Neural progenitor cell (in vitro differentiated cells): ENCODE data around the gene TUBAL3. TPM values are rescaled to one million over a fixed set of nuclear protein-coding genes. Genes with fewer than 3 reads are reported as not detected.

ENCODE experiments used
- DNase-seq: peaks from one replicate; pipeline ENCODE4 v3.0.0-alpha.2; 2016; ENCODE audit warnings: low spot score
- H2AFZ ChIP-seq: fragments of 200-600 bp; sonication (generic); replicated peaks from 2 replicates; pipeline ENCODE4 v1.6.1; 2016; ENCODE audit warnings: antibody characterized with exemption
- H3F3A ChIP-seq: fragments of 200-600 bp; sonication (generic); 2 replicates; pipeline ENCODE4 v1.6.1; 2016; ENCODE audit warnings: antibody characterized with exemption, low read depth
- H3K27ac ChIP-seq: fragments of 200-600 bp; sonication (generic); 2 replicates; pipeline ENCODE4 v1.5.1; 2016; ENCODE audit warnings: mild to moderate bottlenecking
- H3K27me3 ChIP-seq: fragments of 200-600 bp; sonication (generic); 2 replicates; pipeline ENCODE4 v1.6.1; 2016; ENCODE audit warnings: mild to moderate bottlenecking, moderate library complexity
- H3K36me3 ChIP-seq: fragments of 200-600 bp; sonication (generic); 2 replicates; pipeline ENCODE4 v1.5.1; 2016
- H3K4me1 ChIP-seq: fragments of 200-600 bp; sonication (generic); 2 replicates; pipeline ENCODE4 v1.6.1; 2016; ENCODE audit warnings: mixed run types
- H3K4me2 ChIP-seq: fragments of 200-600 bp; sonication (generic); 2 replicates; pipeline ENCODE4 v1.6.1; 2016
- H3K4me3 ChIP-seq: fragments of 200-600 bp; sonication (generic); 2 replicates; pipeline ENCODE4 v1.5.1; 2016
- H3K79me2 ChIP-seq: fragments of 200-600 bp; sonication (generic); 2 replicates; pipeline ENCODE4 v1.6.1; 2016; ENCODE audit warnings: low read depth
- H3K9ac ChIP-seq: fragments of 200-600 bp; sonication (generic); 2 replicates; pipeline ENCODE4 v1.6.1; 2016
- H3K9me3 ChIP-seq: fragments of 200-600 bp; sonication (generic); 2 replicates; pipeline ENCODE4 v1.5.1; 2016; ENCODE audit warnings: low read depth
- H4K20me1 ChIP-seq: fragments of 200-600 bp; sonication (generic); 2 replicates; pipeline ENCODE4 v1.6.1; 2016; ENCODE audit warnings: low read depth
- H3K27ac Mint-ChIP-seq: 3 replicates; pipeline ENCODE4 v1.8.0; 2021; ENCODE audit warnings: mixed read lengths
- H3K27me3 Mint-ChIP-seq: 2 replicates; pipeline ENCODE4 v1.8.0; 2022; ENCODE audit warnings: low read depth, mild to moderate bottlenecking, inconsistent platforms, moderate library complexity, mixed read lengths; ENCODE audit not compliant: insufficient read depth
- H3K36me3 Mint-ChIP-seq: 3 replicates; pipeline ENCODE4 v1.8.0; 2021; ENCODE audit warnings: mixed read lengths
- H3K4me1 Mint-ChIP-seq: 3 replicates; pipeline ENCODE4 v1.8.0; 2021; ENCODE audit warnings: mixed read lengths
- H3K4me3 Mint-ChIP-seq: 3 replicates; pipeline ENCODE4 v1.8.0; 2021; ENCODE audit warnings: mild to moderate bottlenecking, moderate library complexity, mixed read lengths
- H3K9me3 Mint-ChIP-seq: 3 replicates; pipeline ENCODE4 v1.8.0; 2020; ENCODE audit warnings: mixed read lengths
- CTCF ChIP-seq: fragments of 200-600 bp; sonication (generic); IDR thresholded peaks from 2 replicates; pipeline ENCODE4 v1.5.1; 2017; ENCODE audit warnings: antibody characterized with exemption, mild to moderate bottlenecking
- EZH2 ChIP-seq: fragments of 200-600 bp; sonication (generic); IDR thresholded peaks from 2 replicates; pipeline ENCODE4 v1.6.1; 2017; ENCODE audit warnings: antibody characterized with exemption, mild to moderate bottlenecking, moderate library complexity
- EZH2phosphoT487 ChIP-seq: fragments of 200-600 bp; sonication (generic); IDR thresholded peaks from 2 replicates; pipeline ENCODE4 v1.6.1; 2017; ENCODE audit warnings: antibody characterized with exemption
- total RNA-seq: library from RNA; depleted of rRNA; stranded (reverse); fragments of >200 nt; gene quantifications from 2 replicates; pipeline ENCODE4 v1.2.3, GENCODE V29; 2015; ENCODE audit warnings: low replicate concordance

TUBAL3 gene
- total RNA-seq, 1 donor from 2014 or later: not detected

- H3K4me2 ChIP-seq: no peak overlapping the region
- no peak for DNase-seq
- no peaks in the 10 kb centered on the region for H3K4me1 ChIP-seq
- H3K9ac ChIP-seq: no peak overlapping the region
- peaks cover 3% of the 10 kb centered on the region for H3K36me3 Mint-ChIP-seq
- H3F3A ChIP-seq: peaks cover 17% of the 10 kb centered on the region
- peaks cover 9% of the 10 kb centered on the region for H3K4me1 Mint-ChIP-seq
- no peak overlapping the region for H3K27ac ChIP-seq
- no peak overlapping the region for H2AFZ ChIP-seq
- no peak overlapping the region for H3K4me3 Mint-ChIP-seq
- H3K9me3 Mint-ChIP-seq: peaks cover 18% of the 10 kb centered on the region
- no peaks in the 10 kb centered on the region for H3K79me2 ChIP-seq
- H4K20me1 ChIP-seq: no peaks in the 10 kb centered on the region
- no peak overlapping the region for H3K4me3 ChIP-seq
- H3K9me3 ChIP-seq: no peaks in the 10 kb centered on the region
- H3K27ac Mint-ChIP-seq: no peak overlapping the region
- no peaks in the 10 kb centered on the region for H3K27me3 ChIP-seq
- H3K27me3 Mint-ChIP-seq: peaks cover 19% of the 10 kb centered on the region
- TF ChIP-seq EZH2phosphoT487: no peak
- TF ChIP-seq EZH2: no peak
- TF ChIP-seq CTCF: no peak
- no peaks in the 10 kb centered on the region for H3K36me3 ChIP-seq
Observed at GRCh38 chr10:5369362-5370158, 35.1 kb downstream of the TUBAL3 start.

GRCh38 chr10:5365928-5366327 is 38.7 kb downstream of the TUBAL3 start:
- H2AFZ ChIP-seq: no peak overlapping the region
- no peaks in the 10 kb centered on the region for H4K20me1 ChIP-seq
- H3F3A ChIP-seq: peaks cover 11% of the 10 kb centered on the region
- no peaks in the 10 kb centered on the region for H3K79me2 ChIP-seq
- H3K4me1 ChIP-seq: no peaks in the 10 kb centered on the region
- no peaks in the 10 kb centered on the region for H3K36me3 ChIP-seq
- H3K4me2 ChIP-seq: no peak overlapping the region
- TF ChIP-seq EZH2 (no peak), EZH2phosphoT487 (no peak), CTCF (no peak)
- Mint-ChIP-seq H3K27me3 (peaks cover 11% of the 10 kb centered on the region), H3K36me3 (no peaks in the 10 kb centered on the region), H3K4me3 (no peak overlapping the region), H3K4me1 (peaks cover 6% of the 10 kb centered on the region), H3K9me3 (peaks cover 11% of the 10 kb centered on the region), H3K27ac (no peak overlapping the region)
- DNase-seq: no peak
- no peak overlapping the region for H3K9ac ChIP-seq
- no peak overlapping the region for H3K27ac ChIP-seq
- H3K4me3 ChIP-seq: no peak overlapping the region
- no peaks in the 10 kb centered on the region for H3K27me3 ChIP-seq
- H3K9me3 ChIP-seq: no peaks in the 10 kb centered on the region

- TF ChIP-seq CTCF (no peak), EZH2phosphoT487 (no peak), EZH2 (no peak)
- H3K4me3 Mint-ChIP-seq: no peak within 1 kb of the TSS
- H3K9me3 ChIP-seq: no peaks in the 10 kb centered on the region
- H3K4me1 ChIP-seq: no peaks in the 10 kb centered on the region
- peaks cover 3% of the 10 kb centered on the region for H3F3A ChIP-seq
- peaks cover 5% of the 10 kb centered on the region for H3K27me3 Mint-ChIP-seq
- H3K4me2 ChIP-seq: no peak within 1 kb of the TSS
- no peak within 1 kb of the TSS for H3K27ac ChIP-seq
- H2AFZ ChIP-seq: no peak within 1 kb of the TSS
- peak within 1 kb of the TSS; percentile 6 for H3K27ac Mint-ChIP-seq
- H3K9me3 Mint-ChIP-seq: peaks cover 4% of the 10 kb centered on the region
- H3K4me1 Mint-ChIP-seq: peaks cover 6% of the 10 kb centered on the region
- no peaks in the 10 kb centered on the region for H4K20me1 ChIP-seq
- no peaks in the 10 kb centered on the region for H3K79me2 ChIP-seq
- no peaks in the 10 kb centered on the region for H3K27me3 ChIP-seq
- no peak within 1 kb of the TSS for H3K4me3 ChIP-seq
- no peak for DNase-seq
- H3K36me3 Mint-ChIP-seq: no peaks in the 10 kb centered on the region
- H3K36me3 ChIP-seq: no peaks in the 10 kb centered on the region
- no peak within 1 kb of the TSS for H3K9ac ChIP-seq
Observed at GRCh38 chr10:5364890-5365338, 39.7 kb downstream of the TUBAL3 start, which contains the start of gene UCN3. UCN3 (plus strand) TSS chr10:5364966; CDS start chr10:5373721, 8,755 bp downstream.
